Measurements from ENCODE around the gene SON. TPM values are rescaled to one million over a fixed set of nuclear protein-coding genes. Genes with fewer than 3 reads are reported as not detected.

SON gene, protein sequence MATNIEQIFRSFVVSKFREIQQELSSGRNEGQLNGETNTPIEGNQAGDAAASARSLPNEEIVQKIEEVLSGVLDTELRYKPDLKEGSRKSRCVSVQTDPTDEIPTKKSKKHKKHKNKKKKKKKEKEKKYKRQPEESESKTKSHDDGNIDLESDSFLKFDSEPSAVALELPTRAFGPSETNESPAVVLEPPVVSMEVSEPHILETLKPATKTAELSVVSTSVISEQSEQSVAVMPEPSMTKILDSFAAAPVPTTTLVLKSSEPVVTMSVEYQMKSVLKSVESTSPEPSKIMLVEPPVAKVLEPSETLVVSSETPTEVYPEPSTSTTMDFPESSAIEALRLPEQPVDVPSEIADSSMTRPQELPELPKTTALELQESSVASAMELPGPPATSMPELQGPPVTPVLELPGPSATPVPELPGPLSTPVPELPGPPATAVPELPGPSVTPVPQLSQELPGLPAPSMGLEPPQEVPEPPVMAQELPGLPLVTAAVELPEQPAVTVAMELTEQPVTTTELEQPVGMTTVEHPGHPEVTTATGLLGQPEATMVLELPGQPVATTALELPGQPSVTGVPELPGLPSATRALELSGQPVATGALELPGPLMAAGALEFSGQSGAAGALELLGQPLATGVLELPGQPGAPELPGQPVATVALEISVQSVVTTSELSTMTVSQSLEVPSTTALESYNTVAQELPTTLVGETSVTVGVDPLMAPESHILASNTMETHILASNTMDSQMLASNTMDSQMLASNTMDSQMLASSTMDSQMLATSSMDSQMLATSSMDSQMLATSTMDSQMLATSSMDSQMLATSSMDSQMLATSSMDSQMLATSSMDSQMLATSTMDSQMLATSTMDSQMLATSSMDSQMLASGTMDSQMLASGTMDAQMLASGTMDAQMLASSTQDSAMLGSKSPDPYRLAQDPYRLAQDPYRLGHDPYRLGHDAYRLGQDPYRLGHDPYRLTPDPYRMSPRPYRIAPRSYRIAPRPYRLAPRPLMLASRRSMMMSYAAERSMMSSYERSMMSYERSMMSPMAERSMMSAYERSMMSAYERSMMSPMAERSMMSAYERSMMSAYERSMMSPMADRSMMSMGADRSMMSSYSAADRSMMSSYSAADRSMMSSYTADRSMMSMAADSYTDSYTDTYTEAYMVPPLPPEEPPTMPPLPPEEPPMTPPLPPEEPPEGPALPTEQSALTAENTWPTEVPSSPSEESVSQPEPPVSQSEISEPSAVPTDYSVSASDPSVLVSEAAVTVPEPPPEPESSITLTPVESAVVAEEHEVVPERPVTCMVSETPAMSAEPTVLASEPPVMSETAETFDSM (N-terminal part only)
- 100 to 1,000 TPM; 313 to 318 TPM for total RNA-seq

DNA sequence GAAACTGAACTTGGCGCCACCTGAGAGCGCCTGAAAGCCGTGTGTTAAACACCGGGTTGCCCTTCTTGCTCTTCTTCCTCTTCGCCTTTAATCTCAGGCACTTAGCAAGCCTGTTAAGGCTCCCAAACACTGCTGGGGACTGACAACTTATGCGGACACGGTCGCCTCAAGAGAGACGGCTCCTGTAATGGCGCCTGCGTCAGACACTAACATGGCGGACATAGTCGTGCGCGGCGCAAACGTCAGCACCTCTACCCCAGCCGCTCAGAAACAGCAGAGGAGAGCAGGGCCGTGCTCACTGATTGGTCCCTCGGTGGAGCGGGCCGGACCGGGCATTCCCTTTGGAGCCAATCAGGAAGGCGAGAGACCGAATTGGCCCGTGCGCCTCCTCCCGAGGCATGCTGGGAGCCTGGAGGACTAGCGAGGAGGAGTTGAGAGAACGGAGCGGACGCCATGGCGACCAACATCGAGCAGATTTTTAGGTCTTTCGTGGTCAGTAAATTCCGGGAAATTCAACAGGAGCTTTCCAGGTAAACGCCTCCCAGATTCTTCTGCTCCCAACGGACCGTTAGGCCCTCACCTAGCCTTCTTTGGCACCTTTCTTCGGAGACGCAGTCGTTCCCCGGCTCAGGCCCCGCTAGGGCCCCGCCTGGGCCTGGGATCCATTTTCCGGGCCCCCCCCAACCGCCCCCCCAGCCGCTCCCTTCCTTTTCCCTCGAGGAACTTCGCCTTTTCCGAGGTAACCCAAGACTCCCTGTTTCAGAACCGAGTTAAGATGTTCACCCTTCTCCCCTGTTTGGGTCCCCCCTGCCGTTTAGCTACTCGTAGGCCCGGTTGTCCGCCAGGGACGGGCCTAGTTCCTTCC is at the start of gene SON:
Gene SON (plus strand): TSS at position 399 of the 865 bp plus-strand sequence. CDS start 55 bp downstream, at position 454.

DNA sequence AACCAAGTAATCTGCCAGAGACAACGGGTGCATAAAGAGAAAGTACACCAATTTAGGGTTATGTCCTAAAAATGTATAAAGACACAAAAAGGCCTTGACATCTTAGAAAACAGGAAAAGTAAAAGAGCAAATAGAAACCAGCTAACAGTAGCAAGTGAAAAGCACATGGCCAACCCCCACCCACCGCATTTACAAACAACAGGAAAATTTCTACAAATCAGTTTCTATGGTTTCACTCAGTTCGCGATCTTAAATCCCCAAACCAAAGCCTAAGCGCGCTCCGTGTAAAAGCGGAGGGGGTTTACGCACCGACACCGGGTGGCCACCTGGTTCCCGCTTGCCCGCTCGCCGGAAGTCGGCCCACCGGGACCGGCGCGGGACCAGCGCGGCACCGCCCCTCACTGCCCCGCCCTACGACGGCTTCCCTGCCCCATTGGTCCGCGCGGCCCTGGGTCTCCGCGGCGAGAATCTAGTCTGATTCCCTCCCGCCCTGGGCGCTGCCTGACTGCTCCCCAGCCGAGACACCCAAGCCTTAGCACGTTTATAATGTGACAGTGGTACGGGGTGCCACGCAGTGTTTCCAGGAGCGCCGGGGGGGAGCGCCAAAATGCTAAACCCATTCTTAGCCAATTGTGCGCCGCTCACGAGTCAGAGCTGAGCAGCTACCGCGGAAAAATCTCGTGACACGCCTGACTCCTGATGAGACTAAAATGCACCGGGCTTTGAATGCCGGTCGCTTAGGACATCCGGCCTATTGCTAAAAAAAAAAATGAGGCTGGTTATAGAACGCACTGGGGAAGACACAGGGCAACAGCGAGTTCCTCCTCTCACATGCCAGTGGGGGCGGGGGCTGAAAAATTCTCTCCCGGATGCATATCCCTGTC is 840 bp upstream of the SON start, which contains the start of gene GART:
Gene GART (minus strand): TSS at position 362 of the 884 bp plus-strand sequence. CDS start 2,802 bp downstream, outside the sequence.

DNA sequence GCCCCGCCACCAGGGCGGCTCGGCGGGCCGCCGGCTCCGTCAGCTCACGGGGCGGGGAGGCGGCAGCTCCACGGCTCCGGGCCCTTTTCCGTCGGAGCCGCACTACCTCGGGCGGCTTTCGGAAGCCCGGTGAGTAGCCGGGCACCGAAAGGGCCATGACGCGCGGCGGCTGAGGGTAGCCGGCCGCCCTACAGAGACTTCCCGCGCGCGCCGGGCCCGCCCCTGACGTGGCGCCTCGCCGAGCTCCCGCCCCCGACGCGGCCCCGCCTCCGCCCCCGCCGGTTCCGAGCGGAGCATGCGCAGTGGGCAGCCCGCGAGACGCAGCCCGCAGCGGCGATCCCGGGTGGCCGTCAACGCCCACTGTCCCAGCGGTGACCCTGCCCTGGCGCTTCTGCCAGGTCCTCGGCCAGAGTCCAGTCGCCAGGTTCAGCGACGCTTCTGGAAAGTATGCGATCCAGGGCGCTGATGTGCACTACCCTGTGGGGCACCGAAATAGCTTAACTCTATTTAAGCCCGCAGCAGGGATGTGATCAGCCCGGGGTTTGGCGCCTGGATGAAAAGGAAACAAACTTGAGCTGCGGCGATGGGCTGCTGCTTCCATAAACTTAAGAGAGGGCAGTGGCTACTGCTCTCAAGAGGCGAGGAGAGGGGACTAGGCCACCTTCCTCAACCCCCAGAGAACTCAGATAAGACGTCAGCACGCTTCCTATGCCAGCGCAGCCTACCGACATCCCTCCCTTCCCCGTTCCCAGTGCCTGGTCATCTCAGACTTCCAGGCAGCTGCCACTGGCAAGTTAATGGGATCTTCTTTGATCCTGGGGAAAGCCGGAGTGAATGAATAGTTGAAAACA is 45.9 kb downstream of the SON start, which contains the start of gene DONSON:
Gene DONSON (minus strand): TSS at position 200 of the 851 bp plus-strand sequence. CDS start 43 bp downstream, at position 157.

Other genes with a start within 250 kb of the SON start
- 10 to 100 TPM; 46.3 to 49.6 TPM for gene IFNAR1, start 218.1 kb upstream of the SON start, total RNA-seq
- gene IFNGR2, start 139.6 kb upstream of the SON start, total RNA-seq, result 10 to 100 TPM; 17.5 to 18.3 TPM
- gene TMEM50B, start 63.1 kb upstream of the SON start, total RNA-seq, result 10 to 100 TPM; 33.7 to 36.5 TPM
- under 1 TPM; 0.58 to 0.63 TPM for gene DNAJC28, start 51.3 kb upstream of the SON start, total RNA-seq
- gene GART, start 921 bp upstream of the SON start, total RNA-seq, result 100 to 1,000 TPM; 108 to 110 TPM
- gene DONSON, start 45.6 kb downstream of the SON start, total RNA-seq, result 10 to 100 TPM; 28.2 to 29.7 TPM
- 10 to 100 TPM; 32.1 to 38.1 TPM for gene CRYZL1, start 98.7 kb downstream of the SON start, total RNA-seq
- 1 to 10 TPM; 2.8 to 5.5 TPM for gene ITSN1, start 99.5 kb downstream of the SON start, total RNA-seq

Data from activated naive CD4-positive, alpha-beta T cell treated with anti-CD3 and anti-CD28 coated beads, Interleukin-2, amount 10 ng/mL, durations not matched to agents 5 hours and 36 hours (primary cell).